ENCODE results near the gene THNSL1.
A peak's percentile ranks its signal among the peaks of the same experiment; 100 is the strongest.
"Not testable (repeated sequence)": the region's sequence is repeated elsewhere in the genome, so short reads cannot be mapped to it uniquely, and the experiment has no call there.

THNSL1 gene

DNA sequence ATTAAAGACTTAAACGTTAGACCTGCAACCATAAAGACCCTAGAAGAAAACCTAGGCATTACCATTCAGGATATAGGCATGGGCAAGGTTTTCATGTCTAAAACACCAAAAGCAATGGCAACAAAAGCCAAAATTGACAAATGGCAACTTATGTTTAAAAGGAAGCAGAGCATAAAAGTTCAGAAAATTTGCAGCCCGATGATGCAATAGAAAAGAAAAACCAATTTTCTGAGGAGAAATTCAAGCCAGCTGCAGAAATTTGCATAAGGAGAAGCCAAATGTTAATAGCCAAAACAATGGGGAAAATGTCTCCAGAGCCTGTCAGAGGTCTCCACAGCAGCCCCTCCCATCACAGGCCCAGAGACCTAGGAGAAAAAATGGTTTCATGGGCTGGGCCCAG lies 4.8 kb upstream of the THNSL1 start:
- not testable (repeated sequence) for DNase-seq

- no peak for DNase-seq
Measured at GRCh38 chr10:25014579-25014978, 1.8 kb upstream of the THNSL1 start.

GRCh38 chr10:25015828-25016375 lies 510 bp upstream of the THNSL1 start, which contains the start of gene ENKUR:
Gene ENKUR, minus strand, starts transcription at chr10:25016158. Its CDS starts 222 bp downstream, at chr10:25015936.
- DNase-seq: peak; percentile 92 to 95 (median 95)

DNA sequence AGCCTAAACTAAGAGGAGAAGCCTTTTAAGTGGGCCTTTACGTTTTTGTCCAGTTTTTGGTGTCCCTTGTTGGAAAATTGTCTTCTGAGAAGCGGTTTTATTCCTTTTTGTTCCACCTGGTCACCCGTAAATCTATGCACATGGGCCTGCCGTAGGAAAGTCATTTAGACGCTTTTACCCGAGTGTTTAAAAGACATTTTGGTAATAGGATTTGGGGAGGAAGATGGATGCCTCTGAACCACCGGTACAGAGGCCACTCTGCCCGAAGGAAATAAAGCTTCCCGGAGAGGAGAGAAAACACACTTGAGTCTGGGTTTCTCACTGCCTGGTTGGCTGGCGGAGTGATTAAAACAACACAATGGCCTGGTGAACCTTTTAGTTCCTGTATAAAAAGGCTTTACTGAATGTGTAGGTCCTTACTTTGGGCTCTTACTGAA lies 760 bp downstream of the THNSL1 start:
- DNase-seq: no peak

GRCh38 chr10:25017661-25018060 lies 1.2 kb downstream of the THNSL1 start:
- no peak for DNase-seq

DNA sequence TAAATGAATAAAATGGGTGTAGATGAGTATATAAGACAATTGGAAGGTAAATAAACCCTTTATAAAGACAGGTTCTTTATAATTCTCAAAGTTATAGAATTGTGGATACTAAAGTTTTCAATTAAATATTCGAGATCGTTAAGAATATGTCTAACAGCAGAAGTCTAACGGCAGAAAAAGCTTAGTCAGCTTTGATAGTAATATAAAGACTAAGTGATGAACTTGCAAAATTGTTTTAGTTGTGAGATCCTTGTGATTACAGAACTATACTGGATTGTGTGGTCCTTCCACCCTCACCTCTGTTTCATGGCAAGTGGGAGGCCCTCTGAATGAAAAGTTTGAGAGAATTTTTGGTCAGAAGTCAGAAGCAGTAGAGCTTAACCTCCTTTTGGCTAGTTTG lies 2.3 kb downstream of the THNSL1 start:
- DNase-seq: no peak

DNA sequence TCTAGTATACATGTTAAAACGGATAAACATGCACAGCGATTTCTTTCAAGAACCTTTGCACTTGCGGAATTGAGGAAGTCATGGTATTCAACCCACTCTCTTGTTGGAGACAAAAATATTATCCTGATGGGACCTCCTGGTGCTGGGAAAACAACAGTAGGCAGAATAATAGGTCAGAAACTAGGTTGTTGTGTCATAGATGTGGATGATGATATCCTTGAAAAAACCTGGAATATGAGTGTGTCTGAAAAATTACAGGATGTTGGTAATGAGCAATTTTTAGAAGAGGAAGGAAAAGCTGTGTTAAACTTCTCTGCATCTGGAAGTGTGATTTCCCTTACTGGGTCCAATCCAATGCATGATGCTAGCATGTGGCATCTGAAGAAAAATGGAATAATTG lies 6.9 kb downstream of the THNSL1 start:
- peak; percentile 6 to 30 (median 27) for DNase-seq

- DNase-seq: no peak
Measured at GRCh38 chr10:25024528-25024927, 8.1 kb downstream of the THNSL1 start.

- DNase-seq: peak in 2 of 3 donors; percentile 21 to 50
Measured at GRCh38 chr10:25026463-25026862, 10.1 kb downstream of the THNSL1 start.

- DNase-seq: no peak
Measured at GRCh38 chr10:25028711-25029110, 12.3 kb downstream of the THNSL1 start.

DNA sequence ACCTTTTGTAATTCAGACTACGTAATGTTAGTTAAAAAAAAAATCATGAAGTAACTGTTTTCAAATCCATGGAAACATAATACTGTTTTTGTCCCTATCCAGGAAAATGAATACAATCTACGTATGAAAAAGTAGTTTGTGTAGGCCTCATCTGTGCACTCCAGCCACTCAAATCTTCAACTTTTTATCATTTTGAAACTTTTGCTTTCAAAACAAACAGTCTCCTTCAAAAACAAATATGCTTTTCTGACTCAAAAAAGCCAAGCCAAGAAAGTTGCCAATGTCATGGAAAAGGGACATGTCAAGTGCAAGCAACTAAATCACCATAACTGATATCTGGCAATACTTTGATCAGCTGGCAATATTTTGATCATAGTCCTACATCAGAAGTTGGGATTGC lies 13.1 kb downstream of the THNSL1 start:
- DNase-seq: no peak

DNA sequence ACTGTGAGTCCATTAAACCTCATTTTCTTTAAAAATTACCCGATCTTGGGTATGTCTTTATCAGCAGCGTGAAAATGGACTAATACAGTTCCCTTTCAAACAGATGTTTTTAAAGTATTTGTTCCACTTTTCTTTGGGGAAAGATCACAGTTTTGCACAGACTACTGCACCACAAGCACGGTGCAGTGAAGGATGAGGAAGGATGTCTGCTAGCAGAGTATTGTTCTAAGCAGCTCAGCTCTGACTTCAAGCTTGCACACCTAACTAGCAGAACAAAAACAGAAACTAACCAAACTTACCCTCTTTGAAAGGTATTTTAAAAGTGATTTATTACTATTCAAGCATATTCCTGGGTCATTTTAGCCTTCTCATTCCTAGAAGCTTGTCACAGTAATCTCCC lies 20.0 kb downstream of the THNSL1 start:
- no peak for DNase-seq

DNA sequence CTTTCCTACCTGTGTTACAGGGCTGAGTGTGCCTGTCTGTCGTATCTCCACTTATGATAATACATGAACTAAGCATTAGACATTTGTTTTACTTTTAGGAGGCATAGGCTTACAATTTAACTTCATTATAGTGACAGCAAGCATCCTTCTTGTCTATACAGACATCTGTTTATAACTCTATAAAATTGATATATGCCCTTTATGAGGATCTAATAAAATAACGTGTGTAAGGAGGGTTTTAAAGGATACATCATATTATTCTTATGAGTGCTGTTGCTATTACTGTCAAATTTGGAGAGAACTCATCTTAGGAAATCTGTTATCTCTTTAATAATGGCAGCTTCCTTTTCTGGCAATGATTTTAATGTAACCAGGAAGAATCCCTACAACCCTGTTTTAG lies 21.9 kb downstream of the THNSL1 start:
- no peak for DNase-seq

- no peak for DNase-seq
Measured at GRCh38 chr10:25039531-25039930, 23.1 kb downstream of the THNSL1 start.

GRCh38 chr10:25046641-25047040 lies 30.2 kb downstream of the THNSL1 start:
- DNase-seq: no peak

DNA sequence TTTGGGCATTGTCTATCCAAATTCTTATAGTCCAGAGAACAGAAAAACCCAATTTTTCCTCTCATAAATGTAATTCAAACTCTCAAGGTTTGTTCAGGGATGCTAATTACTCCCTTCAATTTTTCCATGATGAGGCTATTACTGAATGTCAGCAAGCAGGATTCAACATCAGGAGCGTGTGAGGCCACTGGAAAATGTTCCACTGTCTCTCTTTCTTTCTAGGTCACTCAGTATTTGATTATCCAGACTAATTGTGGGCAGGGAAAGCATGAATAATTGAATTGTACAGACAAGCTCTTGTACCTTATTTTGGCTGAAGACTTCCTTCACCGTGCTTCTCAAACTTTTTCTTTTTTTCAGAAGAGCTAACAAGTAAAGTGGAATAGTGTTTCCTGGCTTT lies 30.7 kb downstream of the THNSL1 start:
- DNase-seq: no peak

DNA sequence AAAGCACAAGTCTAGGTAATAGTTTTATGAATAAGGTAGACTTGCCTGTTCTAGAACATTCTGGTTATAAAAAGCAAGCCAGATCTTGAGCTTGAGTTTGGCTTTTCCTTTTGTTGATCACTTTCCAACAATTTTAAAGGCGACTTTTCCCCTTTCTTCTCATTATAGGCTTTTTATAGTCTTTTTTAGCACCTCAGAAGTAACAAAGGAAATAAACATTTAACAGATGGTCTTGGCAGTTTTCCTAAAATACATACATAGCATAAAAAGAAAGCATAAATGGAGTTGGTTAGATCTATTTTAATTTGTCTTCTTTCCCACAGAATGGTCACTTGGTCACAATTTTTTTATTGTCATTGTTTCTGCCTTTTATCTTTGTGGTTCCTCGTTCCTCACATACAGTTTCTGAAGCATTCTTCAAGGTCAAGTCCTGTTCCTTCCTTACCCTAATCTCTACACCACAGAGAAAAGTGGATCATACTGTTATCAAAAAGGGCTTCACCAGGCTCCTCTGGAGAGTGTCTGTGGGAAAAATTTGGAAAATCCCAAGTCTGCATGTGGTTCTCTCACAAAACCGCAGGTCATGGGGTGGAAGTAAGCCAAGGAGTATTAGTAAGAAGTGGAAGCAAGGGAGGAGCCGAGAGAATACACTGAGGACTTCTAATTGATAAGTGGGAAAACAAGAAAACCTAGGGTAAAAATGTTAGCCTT lies 31.3 kb downstream of the THNSL1 start:
- DNase-seq: peak in 1 of 3 donors; percentile 2

- no peak for DNase-seq
Measured at GRCh38 chr10:25048450-25048849, 32.0 kb downstream of the THNSL1 start.

DNA sequence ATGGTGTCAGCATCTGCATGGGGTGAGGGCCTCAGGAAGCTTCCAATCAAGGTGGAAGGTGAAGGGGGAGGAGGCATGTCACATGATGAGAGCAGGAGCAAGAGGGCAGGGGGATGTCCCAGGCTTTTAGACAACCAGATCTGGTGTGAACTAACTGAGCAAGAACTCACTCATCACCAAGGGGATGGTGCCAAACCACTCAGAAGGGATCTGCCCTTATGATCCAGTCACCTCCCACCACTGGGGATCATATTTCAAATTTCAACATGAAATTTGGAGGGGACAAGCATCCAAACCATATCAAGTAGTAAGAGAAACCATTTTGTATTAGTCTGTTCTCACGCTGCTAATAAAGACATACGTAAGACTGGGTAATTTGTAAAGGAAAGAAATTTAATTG lies 33.6 kb downstream of the THNSL1 start:
- DNase-seq: no peak

GRCh38 chr10:25050402-25050801 lies 34.0 kb downstream of the THNSL1 start:
- no peak for DNase-seq

GRCh38 chr10:25052012-25052411 lies 35.6 kb downstream of the THNSL1 start:
- DNase-seq: no peak

DNA sequence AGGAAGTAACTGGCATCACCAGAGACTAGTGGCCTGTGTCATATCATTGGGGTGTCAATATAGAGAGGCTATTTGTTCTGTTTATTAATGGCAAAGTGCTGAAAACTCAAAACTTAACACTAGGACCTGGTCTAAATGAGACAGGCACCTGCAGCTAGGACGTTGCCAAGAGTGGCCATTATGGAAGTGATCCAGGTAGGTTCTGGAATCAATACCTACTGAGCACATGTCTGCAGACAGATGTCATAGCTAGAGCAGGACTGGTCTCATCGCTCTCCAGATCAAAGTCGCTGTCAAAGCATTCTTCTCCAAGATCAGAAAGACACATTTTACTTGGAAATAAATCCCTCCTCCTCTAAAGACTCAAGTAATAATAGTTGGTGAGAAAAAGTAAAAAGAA lies 40.3 kb downstream of the THNSL1 start:
- no peak for DNase-seq

- no peak for DNase-seq
Measured at GRCh38 chr10:25057886-25058285, 41.5 kb downstream of the THNSL1 start.

GRCh38 chr10:25059990-25060389 lies 43.6 kb downstream of the THNSL1 start:
- DNase-seq: no peak

DNA sequence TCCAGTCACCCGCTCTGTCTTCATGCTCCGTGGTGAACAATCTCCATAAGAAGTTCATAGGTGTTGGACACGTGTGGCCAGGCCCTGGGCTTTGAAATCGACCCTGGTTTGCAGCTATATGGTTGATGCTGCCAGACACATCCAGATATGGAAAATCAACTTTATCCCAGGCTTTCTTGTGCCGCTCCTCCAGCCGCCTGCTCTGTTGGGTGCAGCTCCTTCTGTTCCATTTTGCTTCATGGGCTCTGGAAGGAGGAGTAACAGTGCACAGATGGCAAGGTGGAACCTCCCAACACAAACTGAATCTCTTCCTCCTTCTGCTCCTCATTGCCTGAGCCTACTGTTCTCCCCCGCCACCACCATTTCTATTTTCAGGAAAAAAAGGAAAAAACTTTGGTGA lies 44.7 kb downstream of the THNSL1 start:
- no peak for DNase-seq

Measured in suppressor macrophage treated with lipopolysaccharide for 1 hour (primary cell).